Urinary bladder (tissue), 4 donors: ENCODE measurements around the gene GNG3. TPM values are rescaled to one million over a fixed set of nuclear protein-coding genes. Genes with fewer than 3 reads are reported as not detected.
"Not testable (repeated sequence)": the region's sequence is repeated elsewhere in the genome, so short reads cannot be mapped to it uniquely, and the experiment has no call there.

Experiments
- DNase-seq: peaks from one replicate; pipeline ENCODE4 v3.0.0-alpha.2; 2015; ENCODE audit errors: extremely low spot score
- H3K27ac ChIP-seq: one replicate; pipeline ENCODE4 v1.5.1; 2013; ENCODE audit warnings: low read depth, mild to moderate bottlenecking, moderate library complexity
- H3K36me3 ChIP-seq: one replicate; pipeline ENCODE4 v1.6.1; 2013; ENCODE audit warnings: mild to moderate bottlenecking, moderate library complexity; ENCODE audit not compliant: insufficient read depth
- H3K4me1 ChIP-seq: one replicate; pipeline ENCODE4 v1.6.1; 2013; ENCODE audit warnings: mild to moderate bottlenecking, moderate library complexity; ENCODE audit not compliant: insufficient read depth
- H3K4me3 ChIP-seq: one replicate; pipeline ENCODE4 v1.5.1; 2013; ENCODE audit warnings: low read depth, low read length
- WGBS: extraction: QIAGEN DNeasy Blood & Tissue Kit; methylation state at CpG from one replicate; pipeline ENCODE4 v1.1.7; 2013; 5-methylcytosine and 5-hydroxymethylcytosine counted together
- polyA plus RNA-seq: library from polyadenylated mRNA; stranded (reverse); fragments of 200-250 nt; gene quantifications from one replicate; pipeline ENCODE4 v1.2.3, GENCODE V29; 2013
- total RNA-seq: library from RNA; depleted of rRNA; stranded (reverse); fragments of >200 nt; gene quantifications from one replicate; pipeline ENCODE4 v1.2.3, GENCODE V29; 2014
- donor health status: healthy with polysubstance abuse.
- donor health status: healthy.

The GNG3 gene
- total and polyA plus RNA-seq, 2 donors: 0.37 to 0.96 TPM

DNA sequence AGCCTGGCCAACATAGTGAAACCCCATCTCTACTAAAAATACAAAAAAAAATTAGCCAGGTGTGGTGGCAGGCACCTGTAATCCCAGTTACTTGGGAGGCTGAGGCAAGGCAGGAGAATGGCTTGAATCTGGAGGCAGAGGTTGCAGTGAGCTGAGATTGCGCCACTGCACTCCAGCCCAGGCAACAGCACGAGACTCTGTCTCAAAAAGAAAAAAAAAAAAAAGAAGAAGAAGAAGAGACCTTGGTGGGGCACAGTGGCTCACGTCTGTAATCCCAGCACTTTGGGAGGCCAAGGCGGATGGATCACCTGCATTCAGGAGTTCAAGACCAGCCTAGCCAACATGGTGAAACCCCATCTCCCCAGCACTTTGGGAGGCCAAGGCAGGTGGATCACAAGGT, 3.6 kb upstream of the GNG3 start:
- not testable (repeated sequence) for H3K36me3 ChIP-seq, H3K4me3 ChIP-seq, H3K4me1 ChIP-seq, H3K27ac ChIP-seq, DNase-seq
- 94% methylated on average over 4 of the region's 4 CpGs for WGBS

DNA sequence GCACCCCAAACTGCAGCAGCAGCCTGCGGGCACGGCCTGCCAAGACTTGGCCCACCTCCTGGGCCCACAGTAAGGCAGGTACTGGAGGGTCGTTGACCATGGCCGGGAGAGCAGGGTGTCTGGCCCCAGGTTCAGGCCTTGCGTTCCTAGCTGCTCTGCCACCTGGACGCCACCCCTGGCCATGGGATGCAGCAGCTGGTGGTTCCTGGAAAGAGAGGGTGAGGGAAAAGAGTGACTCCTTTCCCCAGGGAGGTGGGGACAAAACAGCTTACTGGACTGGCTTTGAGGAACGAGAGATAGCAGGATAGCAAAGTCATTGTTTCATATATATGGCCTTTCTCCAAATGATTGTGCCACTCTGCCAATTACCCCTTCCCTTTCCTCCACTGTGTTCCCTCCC, 2.1 kb upstream of the GNG3 start:
- H3K4me3 ChIP-seq: peak overlapping the region; percentile 69
- no peaks in the 10 kb centered on the region for H3K36me3 ChIP-seq
- DNase-seq: no peak
- WGBS: 45% methylated on average over 7 of the region's 7 CpGs
- H3K4me1 ChIP-seq: no peaks in the 10 kb centered on the region
- H3K27ac ChIP-seq: peak overlapping the region; percentile 11

- no peak overlapping the region for H3K27ac ChIP-seq
- no peaks in the 10 kb centered on the region for H3K4me1 ChIP-seq
Measured at GRCh38 chr11:62705880-62706849, 1.3 kb upstream of the GNG3 start.

GRCh38 chr11:62706850-62707247, 627 bp upstream of the GNG3 start:
- Histone ChIP-seq H3K36me3 (no peaks in the 10 kb centered on the region), H3K4me3 (peak overlapping the region; percentile 69), H3K27ac (no peak overlapping the region), H3K4me1 (no peaks in the 10 kb centered on the region)
- DNase-seq: no peak
- WGBS: 73% methylated on average over 8 of the region's 8 CpGs

More at GRCh38 chr11:62705880-62706849, 1.3 kb upstream of the GNG3 start:
- Histone ChIP-seq H3K36me3 (no peaks in the 10 kb centered on the region), H3K4me3 (peak overlapping the region; percentile 69)
- 4% methylated on average over 73 of the region's 73 CpGs for WGBS
- DNase-seq: peak; percentile 77

- Histone ChIP-seq H3K4me3 (peak overlapping the region; percentile 40), H3K4me1 (no peaks in the 10 kb centered on the region), H3K27ac (peak overlapping the region; percentile 82), H3K36me3 (no peaks in the 10 kb centered on the region)
- WGBS: 73% methylated on average over 5 of the region's 5 CpGs
- no peak for DNase-seq
Measured at GRCh38 chr11:62708392-62708791, 916 bp downstream of the GNG3 start.

- no peak for DNase-seq
- Histone ChIP-seq H3K27ac (peak overlapping the region; percentile 82), H3K4me3 (peak overlapping the region; percentile 40), H3K36me3 (no peaks in the 10 kb centered on the region), H3K4me1 (no peaks in the 10 kb centered on the region)
- 6% methylated on average over 7 of the region's 7 CpGs for WGBS
Measured at GRCh38 chr11:62708793-62709192, 1.3 kb downstream of the GNG3 start.

DNA sequence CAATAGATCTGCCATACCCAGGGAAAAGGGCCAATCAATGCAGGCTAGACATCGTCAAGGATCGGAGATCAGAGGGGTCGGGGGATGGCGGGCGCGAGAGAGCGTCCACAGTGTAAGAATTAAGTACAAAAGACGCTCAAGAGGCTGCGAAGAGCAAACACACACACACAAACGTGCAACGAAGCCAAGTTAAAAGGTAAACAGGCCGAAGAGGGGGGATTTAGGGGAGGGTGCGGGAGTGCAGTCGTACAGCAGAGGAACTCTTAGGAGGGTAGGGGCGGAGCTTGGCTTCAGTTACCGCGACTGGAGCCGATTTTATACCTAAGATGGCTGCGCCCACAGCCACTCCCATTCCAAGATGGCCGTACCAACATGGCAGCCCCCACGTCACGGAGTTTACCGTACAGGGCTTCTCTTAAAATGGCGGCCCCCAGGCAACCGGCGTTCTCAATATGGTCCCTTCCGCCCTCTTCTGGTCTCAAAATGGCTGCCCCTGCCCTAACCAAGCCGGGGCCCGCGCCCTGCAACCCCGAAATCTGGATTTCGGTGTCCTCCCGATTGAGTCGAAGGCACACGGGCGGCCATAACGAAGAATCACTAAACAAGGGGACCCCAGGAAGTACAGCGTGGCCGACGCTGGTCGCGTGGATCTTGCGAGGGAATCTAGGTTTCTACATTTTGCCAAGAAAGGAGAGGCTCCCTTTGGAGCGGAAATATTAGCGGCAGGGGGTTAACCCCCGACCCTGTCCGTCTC, 1.9 kb downstream of the GNG3 start:
- H3K27ac ChIP-seq: peak overlapping the region; percentile 89
- H3K4me3 ChIP-seq: peak overlapping the region; percentile 40
- WGBS: 1% methylated on average over 47 of the region's 47 CpGs
- no peaks in the 10 kb centered on the region for H3K4me1 ChIP-seq
- no peaks in the 10 kb centered on the region for H3K36me3 ChIP-seq
- DNase-seq: peak; percentile 97

DNA sequence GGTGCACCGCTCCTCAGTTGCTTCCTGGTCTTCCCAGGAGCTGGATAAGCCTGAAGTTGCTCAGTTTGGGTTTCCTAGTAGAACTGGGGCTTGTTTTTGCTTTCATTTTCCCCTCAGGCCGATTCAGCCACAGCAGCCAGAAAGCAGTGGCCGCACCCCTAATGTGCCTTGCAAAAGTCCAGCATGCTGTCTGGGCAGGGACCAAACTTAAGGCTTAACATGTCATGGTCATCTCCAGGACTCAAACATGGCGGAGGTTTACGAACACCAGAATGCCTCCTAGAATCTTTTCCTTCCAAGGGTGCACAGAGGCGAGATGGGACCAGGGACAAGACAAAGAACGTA, 2.5 kb downstream of the GNG3 start:
- DNase-seq: no peak
- Histone ChIP-seq H3K36me3 (no peaks in the 10 kb centered on the region), H3K4me3 (peak overlapping the region; percentile 34), H3K27ac (peak overlapping the region; percentile 89), H3K4me1 (no peaks in the 10 kb centered on the region)
- WGBS: 41% methylated on average over 7 of the region's 7 CpGs

- peaks cover 7% of the 10 kb centered on the region for H3K36me3 ChIP-seq
- no peak overlapping the region for H3K4me3 ChIP-seq
- no peak for DNase-seq
- no peak overlapping the region for H3K27ac ChIP-seq
- H3K4me1 ChIP-seq: no peaks in the 10 kb centered on the region
- WGBS: 72% methylated on average over 6 of the region's 6 CpGs
Measured at GRCh38 chr11:62712276-62712812, 4.9 kb downstream of the GNG3 start.

GRCh38 chr11:62712861-62713260, 5.4 kb downstream of the GNG3 start:
- Histone ChIP-seq H3K4me3 (no peak overlapping the region), H3K36me3 (peaks cover 9% of the 10 kb centered on the region), H3K4me1 (no peaks in the 10 kb centered on the region), H3K27ac (no peak overlapping the region)
- whole genome bisulfite sequencing: 59% methylated on average over 3 of the region's 3 CpGs
- no peak for DNase-seq

- Histone ChIP-seq H3K27ac (no peak overlapping the region), H3K36me3 (peaks cover 10% of the 10 kb centered on the region)
- DNase-seq: no peak
Measured at GRCh38 chr11:62713343-62713742, 5.9 kb downstream of the GNG3 start.

GRCh38 chr11:62715150-62716130, 8.0 kb downstream of the GNG3 start:
- H3K36me3 ChIP-seq: peaks cover 17% of the 10 kb centered on the region

More at GRCh38 chr11:62713343-62713742, 5.9 kb downstream of the GNG3 start:
- no peaks in the 10 kb centered on the region for H3K4me1 ChIP-seq
- no peak overlapping the region for H3K4me3 ChIP-seq
- 88% methylated on average over 2 of the region's 2 CpGs for WGBS

GRCh38 chr11:62716206-62716605, 8.7 kb downstream of the GNG3 start:
- 89% methylated on average over 5 of the region's 5 CpGs for WGBS
- Histone ChIP-seq H3K27ac (no peak overlapping the region), H3K4me3 (no peak overlapping the region), H3K36me3 (peaks cover 22% of the 10 kb centered on the region), H3K4me1 (no peaks in the 10 kb centered on the region)
- DNase-seq: no peak

More at GRCh38 chr11:62715150-62716130, 8.0 kb downstream of the GNG3 start:
- Histone ChIP-seq H3K4me1 (no peaks in the 10 kb centered on the region), H3K27ac (no peak overlapping the region), H3K4me3 (no peak overlapping the region)
- WGBS: 90% methylated on average over 24 of the region's 24 CpGs
- no peak for DNase-seq
